HG03439 (cell line): ENCODE measurements around the gene ARHGEF12.
A peak's percentile ranks its signal among the peaks of the same experiment; 100 is the strongest.

Experiments
- ATAC-seq: cut with Tn5 transposase; IDR thresholded peaks from one replicate; pipeline ENCODE4 v1.9.1; 2021; ENCODE audit warnings: mild to moderate bottlenecking, moderate library complexity; ENCODE audit not compliant: unreplicated experiment

ARHGEF12 gene

GRCh38 chr11:120340529-120340928, 4.3 kb downstream of the ARHGEF12 start:
- no peak for ATAC-seq

- ATAC-seq = no peak
Measured at GRCh38 chr11:120342226-120342625, 6.0 kb downstream of the ARHGEF12 start.

- no peak for ATAC-seq
Measured at GRCh38 chr11:120342678-120343077, 6.5 kb downstream of the ARHGEF12 start.

- ATAC-seq = peak; percentile 46
Measured at GRCh38 chr11:120343429-120343828, 7.2 kb downstream of the ARHGEF12 start.

GRCh38 chr11:120344302-120345004, 8.2 kb downstream of the ARHGEF12 start:
- peak; percentile 82 for ATAC-seq

DNA sequence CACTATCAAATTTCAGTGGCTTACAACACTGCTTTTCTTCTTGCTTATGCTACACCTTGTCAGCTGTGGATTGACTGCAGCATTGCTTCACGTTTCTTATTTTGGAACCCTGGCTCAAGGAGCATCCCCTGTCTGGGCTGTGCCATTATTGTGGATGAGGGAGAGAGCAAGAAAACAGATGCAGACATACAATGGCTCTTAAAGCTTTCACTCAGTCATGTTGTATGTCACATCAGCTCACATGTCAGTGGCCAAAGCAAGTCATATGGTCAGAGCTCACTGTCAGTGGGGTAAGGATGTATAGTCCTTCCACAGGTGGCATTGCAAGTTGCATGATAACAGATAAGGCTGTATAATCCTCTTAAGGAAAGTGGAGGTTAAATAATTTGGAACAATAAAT, 10.0 kb downstream of the ARHGEF12 start:
- no peak for ATAC-seq

GRCh38 chr11:120350637-120351036, 14.4 kb downstream of the ARHGEF12 start:
- no peak for ATAC-seq

DNA sequence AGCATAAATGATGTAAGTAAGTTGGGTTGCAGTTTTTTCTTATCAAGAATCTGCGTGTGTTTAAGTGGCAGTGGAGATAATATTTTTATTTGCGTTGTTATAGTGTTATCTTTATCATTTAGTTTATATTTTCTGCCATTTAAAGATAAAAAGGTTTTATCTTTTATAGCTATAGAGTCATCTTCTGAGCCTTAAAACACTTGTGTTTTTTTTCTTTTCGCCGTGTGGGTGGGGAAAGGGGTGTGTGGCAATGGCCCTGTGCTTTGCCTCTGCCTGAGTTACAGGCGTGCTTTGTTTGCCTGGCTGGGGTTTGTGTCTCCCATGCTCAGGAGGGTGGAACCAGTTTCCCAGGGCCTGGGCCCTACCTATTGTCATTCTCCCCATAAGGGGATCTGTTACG, 16.2 kb downstream of the ARHGEF12 start:
- no peak for ATAC-seq

DNA sequence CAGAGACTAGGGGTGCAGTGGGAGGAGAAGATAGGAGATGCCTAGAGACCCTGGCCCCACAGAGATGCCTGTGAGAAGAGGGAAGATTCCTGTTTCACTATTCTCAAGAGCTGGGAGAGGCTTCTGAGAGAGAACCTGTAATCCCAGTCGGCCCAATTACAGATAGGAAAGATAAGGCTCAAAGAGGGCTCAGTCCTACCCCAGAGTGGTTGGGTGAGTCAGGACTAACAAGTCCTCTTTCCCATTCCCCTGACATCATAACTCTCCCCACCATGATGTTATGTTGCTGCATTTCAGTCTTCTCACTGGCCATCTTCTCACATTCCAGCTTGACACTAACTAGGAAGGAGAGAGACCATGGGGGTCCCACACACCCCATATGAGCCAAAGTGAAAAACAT, 17.9 kb downstream of the ARHGEF12 start:
- ATAC-seq = no peak

- ATAC-seq = no peak
Measured at GRCh38 chr11:120354779-120355178, 18.6 kb downstream of the ARHGEF12 start.

DNA sequence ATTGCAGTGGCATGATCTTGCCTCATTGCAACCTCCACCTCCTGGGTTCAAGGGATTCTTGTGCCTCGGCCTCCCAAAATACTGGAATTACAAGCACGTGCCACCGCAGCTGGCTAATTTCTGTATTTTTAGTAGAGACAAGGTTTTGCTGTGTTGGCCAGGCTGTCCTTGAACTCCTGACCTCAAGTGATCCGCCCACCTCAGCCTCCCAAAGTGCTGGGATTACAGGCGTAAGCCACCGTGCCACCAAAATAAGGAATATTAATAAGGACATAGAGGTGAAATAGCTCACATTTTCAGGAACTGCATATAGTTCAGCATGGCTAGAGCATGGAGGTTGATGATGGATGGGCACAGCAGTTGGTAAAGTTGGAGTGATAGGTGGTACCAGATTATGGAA, 21.4 kb downstream of the ARHGEF12 start:
- ATAC-seq = no peak

GRCh38 chr11:120358729-120359128, 22.5 kb downstream of the ARHGEF12 start:
- no peak for ATAC-seq

DNA sequence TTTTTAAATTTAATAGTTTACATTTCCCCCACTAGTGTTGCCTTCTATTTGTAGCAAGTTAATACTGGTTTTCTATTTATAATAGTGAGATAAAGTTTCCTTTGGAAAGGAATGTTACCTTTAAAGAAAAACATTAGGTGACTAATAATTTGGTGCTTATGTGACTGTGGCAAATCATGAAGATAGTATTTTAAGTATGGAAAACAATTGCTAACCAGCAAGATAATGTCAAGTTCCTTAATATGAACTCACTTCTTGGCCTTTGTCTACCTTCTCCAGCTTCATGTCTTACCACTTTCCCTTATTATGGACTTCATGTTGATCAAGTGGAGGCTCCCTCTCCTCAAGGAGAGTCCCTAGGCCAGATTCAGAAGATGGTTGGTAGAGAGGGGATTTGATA, 27.2 kb downstream of the ARHGEF12 start:
- ATAC-seq = no peak

- no peak for ATAC-seq
Measured at GRCh38 chr11:120365512-120365911, 29.3 kb downstream of the ARHGEF12 start.

- no peak for ATAC-seq
Measured at GRCh38 chr11:120372296-120372695, 36.1 kb downstream of the ARHGEF12 start.

- ATAC-seq = no peak
Measured at GRCh38 chr11:120375076-120375475, 38.9 kb downstream of the ARHGEF12 start.

DNA sequence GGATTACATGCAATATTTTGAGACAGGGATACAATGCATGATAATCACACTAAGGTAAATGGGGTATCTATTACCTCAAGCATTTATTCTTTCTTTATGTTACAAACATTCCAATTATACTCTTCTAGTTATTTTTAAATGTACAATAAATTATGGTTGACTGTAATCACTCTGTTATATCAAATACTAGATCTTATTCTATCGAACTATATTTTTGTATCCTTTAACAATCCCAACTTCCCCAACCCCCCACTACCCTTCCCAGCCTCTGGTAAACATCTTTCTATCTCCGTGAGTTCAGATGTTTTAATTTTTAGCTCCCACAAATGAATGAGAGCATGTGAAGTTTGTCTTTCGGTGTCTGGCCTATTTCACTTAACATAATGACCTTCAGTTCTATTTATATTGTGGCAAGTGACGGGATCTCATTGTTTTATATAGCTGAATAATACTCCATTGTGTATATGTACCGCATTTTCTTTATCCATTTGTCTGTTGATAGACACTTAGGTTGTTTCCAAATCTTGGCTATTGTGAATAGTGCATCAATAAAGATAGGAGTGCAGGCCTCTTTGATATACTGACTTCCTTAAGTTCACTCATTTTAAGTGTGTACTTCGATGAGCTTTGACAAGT, 40.5 kb downstream of the ARHGEF12 start:
- ATAC-seq = no peak

DNA sequence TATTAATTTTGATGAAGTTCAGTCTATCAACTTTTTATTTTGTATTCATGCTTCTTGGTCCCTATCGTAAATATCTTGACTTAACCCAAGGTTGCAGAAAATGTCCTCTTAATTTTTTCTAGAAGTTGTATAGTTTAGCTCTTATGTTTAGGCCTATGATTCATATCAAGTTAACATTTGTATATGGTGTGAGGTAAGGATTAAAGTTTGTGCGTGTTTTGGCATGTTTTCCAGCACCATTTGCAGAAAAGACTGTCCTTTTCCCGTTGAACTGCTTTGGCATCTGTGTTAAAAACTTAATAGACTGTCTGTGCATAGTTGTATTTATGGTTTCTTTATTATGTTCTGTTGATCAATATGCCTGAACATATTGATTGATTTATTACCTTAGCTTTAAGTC, 42.3 kb downstream of the ARHGEF12 start:
- no peak for ATAC-seq

DNA sequence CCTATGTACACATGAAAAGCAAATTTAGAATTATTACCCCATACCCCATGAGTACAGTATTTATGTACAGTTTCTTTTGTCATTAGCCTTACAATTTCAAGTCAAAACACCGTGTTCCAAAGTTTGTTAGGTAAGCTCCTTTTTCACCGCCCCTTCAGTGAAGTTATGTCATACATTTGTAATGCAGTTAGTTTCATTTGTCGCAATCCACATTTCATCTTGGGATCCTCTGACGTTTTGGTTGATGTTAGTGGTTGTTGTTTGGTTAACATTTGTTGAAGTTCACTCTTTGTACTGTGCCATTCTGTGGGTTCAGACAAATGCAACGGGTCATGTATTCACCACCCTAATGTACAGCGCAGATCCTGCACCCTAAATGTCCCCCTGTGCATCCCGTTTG, 45.2 kb downstream of the ARHGEF12 start:
- ATAC-seq = no peak

DNA sequence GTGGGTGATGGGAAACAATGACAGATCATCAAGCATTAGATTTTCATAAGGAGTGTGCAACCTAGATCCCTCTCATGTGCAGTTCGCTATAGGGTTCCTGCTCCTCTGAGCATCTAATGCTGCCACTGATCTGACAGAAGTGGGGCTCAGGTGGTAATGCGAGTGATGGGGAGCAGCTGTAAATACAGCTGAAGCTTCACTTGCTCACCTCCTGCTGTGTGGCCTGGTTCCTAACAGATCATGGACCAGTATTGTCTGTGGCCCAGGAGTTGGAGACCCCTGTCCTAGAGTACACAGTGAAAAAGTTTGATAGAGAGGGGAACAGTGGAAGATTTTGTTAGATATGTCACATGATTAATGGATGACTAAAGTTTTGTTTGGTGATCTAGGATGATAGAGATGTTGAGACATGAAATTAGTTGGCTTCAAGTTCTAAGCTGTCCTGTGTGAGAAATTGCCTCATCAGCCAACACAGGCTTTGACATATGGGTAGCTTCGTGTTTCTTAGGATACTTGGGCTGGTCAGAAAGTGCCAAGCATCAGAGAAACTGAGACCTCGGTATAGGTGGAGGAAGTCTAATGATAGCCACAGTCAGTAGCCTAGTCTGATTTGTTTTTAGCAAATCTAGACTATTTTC, 47.4 kb downstream of the ARHGEF12 start:
- ATAC-seq = no peak

- no peak for ATAC-seq
Measured at GRCh38 chr11:120384476-120384875, 48.3 kb downstream of the ARHGEF12 start.

GRCh38 chr11:120385110-120385509, 48.9 kb downstream of the ARHGEF12 start:
- no peak for ATAC-seq
